ENCODE results near the gene EDC3.
"Not testable (repeated sequence)": the region's sequence is repeated elsewhere in the genome, so short reads cannot be mapped to it uniquely, and the experiment has no call there.

EDC3 gene

DNA sequence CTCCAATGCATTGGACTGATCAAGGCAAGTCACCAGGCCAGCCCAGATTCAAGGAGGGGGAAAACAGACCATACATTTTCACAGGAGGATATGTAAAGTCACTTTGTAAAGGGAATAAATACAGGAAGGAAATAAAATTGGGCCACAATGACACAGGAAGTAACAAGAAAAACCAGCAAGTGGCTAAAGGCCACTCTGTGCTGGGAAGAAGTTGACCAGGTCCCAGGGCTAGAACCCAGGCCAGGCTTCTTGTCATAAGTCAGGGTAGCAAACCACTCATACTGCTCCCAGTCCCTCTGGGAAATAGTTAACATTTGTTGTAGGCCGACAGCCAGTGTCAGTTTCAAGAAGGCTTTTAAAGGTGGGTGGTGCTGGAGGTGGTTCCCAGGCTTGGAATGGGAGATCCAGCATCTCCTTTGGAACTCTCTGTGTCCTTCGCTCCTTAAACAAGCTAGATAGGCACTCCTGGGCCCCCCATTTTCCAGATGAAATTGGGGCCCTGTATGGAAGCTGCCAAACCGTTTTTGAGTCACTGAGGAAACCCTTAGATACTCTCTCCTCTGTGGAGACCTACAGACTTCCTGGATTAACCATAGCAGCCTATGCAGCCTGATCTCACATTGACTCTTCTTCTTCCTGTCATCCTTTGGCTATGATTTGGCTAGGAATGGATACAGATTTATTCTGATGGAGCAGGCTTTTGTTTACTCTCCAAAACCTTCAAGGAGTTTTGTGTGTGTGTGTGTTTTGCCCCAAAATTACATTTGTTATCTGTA, 14.7 kb upstream of the EDC3 start:
- DNase-seq (ENCODE audit: low spot score) = no peak

DNA sequence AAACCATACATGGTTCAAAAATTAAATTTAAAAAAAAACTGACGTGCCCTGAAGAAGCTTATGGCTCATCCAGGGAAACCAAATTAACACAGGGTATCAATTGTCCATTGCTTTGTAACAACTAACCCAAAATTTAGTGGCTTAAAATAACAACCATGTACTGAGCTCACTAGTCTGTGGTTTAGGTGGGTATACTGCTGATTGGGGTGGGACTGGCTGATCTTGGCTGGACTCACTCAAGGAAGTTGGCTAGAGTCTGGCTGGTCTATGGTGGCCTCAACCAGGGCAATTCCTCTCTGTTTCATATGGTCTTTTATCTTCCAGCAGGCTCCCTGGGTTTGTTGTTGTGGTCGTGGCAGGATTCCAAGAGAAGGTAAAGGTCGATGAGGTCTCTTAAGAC, 14.1 kb upstream of the EDC3 start:
- DNase-seq (ENCODE audit: low spot score) = no peak

DNA sequence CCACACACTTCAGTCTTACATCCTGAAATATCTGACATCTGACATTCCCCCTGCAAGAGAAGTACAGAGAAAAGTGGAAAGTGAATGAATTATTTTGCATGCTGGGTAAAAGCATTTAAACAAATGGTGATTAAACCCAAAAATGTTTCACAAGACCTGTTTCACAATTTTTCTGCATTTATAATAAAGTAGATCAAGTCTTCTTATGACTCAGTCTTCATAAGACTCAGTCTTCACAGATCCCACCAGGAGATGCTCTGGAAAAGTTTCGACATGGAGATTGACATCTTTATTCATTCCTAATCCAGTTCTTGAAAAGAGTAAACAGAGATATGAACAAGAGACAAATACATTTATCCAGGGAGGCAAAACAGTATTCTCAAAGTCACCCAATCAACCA, 13.2 kb upstream of the EDC3 start:
- DNase-seq (ENCODE audit: low spot score) = no peak

DNA sequence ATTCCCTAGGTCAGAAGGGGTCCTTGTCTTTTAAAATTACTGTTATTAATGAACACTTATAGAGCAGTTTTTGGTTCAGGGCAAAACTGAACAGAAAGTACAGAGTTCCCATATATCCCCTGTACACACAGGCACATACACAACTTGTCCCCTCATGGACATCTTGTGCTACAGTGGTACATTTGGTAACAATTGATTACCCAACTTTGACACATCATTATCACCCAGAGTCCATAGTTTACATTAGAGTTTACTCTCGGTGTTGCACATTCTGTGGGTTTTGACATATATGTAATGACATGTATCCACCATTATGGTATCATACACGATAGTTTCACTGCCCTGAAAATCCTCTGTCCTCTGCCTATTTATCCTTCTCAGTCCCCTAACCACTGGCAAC, 984 bp upstream of the EDC3 start:
- DNase-seq (ENCODE audit: low spot score) = no peak

DNA sequence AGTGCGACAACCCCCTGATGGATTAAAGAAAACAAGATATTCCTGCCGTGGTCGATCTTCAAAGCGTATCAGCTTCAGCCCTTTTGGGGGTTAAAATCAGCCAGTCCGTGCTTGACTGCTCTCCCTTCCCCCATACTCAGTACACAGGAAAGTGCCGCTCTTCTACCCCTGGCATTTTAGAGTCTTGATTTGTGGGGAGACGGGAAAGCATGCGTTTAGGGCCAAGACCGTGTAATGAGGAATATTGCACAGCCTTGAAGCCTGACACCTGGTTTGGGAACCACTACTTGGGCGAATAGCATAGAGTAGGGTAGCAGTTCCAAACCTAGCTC, 540 bp upstream of the EDC3 start:
- no peak for DNase-seq (ENCODE audit: low spot score)

DNA sequence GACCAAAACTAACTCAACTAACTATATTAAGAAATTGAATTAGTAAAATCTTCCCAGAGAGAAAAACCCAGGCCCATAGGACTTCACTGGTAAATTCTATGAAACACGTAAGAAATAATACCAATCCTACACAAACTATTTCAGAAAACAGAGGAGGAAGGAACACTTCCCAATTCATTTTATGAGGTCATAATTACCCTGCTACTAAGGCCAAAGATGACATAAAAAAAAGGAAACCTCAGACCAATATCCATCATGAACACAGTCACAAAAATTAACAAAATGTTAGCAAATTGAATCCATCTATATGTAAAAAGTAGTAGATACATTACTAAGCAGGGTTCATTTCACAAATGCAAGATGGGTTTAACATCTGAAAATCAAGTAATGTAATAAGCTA, 3.5 kb downstream of the EDC3 start:
- no peak for DNase-seq (ENCODE audit: low spot score)

DNA sequence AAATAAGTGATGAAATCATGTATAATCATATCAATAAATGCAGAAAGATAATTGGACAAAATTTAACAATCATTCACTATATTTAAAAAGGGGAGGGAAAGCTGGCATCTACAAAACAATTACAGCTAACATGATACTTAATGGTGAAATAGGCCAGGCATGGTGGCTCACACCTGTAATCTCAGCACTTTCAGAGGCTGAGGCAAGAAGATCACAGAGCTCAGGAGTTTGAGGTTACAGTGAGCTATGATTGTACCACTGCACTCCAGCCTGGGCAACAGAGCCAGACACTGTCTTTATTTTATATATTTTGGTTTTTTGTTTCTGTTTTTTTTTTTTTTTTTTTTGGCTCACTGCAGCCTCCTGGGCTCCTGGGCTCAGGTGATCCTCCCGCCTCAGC, 12.1 kb downstream of the EDC3 start:
- DNase-seq (ENCODE audit: low spot score) = no peak

DNA sequence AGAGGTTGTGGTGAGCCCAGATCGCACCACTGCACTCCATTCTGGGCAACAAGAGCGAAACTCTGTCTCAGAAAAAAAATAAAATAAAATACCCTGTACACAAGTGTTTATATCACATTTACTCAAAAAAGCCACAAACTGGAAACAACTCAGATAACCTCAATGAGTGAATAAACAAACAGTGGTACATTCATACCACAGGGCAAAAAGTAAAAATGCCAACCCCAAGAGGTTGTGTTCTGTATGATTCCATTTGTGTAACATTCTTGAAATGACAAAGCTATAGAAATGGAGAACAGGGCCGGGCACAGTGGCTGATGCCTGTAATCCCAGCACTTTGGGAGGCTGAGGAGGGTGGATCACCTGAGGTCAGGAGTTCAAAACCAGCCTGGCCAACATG, 12.9 kb downstream of the EDC3 start:
- DNase-seq (ENCODE audit: low spot score) = no peak

DNA sequence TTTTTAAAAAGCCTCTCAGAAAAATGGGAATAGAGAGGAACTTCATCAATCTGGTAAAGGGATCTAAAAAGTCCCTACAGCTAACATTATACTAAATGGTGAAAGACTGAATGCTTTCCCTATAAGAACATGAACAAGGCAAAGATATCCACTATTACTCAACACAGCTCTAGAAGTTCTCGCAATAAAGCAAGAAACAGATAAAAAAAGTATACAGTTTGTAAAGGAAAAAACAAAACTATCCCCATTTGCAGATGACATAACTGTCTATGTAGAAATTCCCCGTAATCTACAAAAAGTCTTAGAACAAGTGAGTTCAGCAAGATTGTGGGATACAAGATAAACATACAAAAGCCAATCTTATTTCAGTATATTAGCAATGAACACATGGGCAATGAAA, 15.4 kb downstream of the EDC3 start:
- no peak for DNase-seq (ENCODE audit: low spot score)

DNA sequence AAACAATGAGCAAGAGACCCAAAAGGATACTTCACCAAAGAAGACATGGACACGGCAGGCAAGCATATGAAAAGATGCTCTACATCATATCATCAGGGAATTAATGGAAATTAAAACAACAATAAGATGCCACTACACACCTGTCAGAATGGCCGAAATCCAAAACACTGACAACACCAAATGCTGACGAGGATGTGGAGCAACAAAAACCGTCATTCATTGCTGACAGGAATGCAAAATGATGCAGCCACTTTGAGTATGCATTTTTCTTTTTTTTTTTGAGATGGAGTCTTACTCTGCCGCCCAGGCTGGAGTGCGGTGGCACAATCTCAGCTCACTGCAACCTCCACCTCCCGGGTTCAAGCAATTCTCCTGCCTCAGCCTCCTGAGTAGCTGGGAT, 19.0 kb downstream of the EDC3 start:
- DNase-seq (ENCODE audit: low spot score) = no peak

DNA sequence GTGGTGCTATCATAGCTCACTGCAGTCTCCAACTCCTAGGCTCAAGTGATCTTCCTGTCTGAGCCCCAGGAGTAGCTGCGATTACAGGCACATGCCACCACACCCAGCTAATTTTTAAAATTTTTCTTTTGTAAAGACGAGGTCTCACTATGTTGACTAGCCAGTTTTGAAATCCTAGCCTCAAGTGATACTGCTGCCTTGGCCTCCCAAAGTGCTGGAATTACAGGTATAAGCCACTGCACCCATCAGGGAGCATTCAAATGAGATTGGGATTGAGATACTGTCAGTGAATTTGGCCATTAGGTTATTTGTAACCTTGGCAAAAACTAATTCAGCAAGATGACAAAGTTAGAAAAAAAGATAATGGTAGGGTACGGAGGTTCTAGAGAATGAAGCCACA, 21.7 kb downstream of the EDC3 start:
- no peak for DNase-seq (ENCODE audit: low spot score)

DNA sequence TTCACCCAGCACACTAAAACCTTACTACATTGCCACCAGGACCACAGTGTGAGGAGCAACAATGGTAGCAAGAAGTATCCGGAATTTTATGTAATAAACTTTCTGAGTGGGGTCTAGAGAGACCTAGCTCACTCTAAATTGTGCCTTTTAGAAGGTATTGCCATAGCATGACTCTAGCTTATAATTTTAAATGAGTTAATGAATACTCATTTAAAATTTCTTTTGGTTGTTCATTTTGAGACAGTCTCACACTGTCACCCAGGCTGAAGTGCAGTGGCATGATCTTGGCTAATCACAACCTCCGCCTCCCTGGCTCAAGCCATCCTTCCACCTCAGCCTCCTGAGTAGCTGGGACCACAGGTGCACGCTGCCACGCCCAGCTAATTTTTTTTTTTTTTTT, 26.2 kb downstream of the EDC3 start:
- no peak for DNase-seq (ENCODE audit: low spot score)

DNA sequence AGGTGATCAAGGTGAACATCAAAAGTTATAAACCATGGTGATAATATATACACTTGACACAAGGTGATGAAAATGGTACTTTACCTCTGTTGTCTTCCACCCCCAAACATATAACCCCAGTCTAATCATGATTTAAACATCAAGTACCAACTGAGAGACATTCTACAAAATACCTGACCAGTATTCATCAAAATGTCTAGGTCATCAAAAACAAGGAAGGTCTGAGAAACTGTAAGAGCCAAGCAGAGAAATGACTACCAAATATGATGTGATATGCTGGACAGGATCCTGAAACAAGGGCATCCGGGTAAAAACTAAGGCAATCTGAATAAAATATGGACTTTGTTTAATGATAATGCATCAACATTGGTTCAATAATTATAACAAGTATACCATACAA, 27.8 kb downstream of the EDC3 start:
- no peak for DNase-seq (ENCODE audit: low spot score)

DNA sequence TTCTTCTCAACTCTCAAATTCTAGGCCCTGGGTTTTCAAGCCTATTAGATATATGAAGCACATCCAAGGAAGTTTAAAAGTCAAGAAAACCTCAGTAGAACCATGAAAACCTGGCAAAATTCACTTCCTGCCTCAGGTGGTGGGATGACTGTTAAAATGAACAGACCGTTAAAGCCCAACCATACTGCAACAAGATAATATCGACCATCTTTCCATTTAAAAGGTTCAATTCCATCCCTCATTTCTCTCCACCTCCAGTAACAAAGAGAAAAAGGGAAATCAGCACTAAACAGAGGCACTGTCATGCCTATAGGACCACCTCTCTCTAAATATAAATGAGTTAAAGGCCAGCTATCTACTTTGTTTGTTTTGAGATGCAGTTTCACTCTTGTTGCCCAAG, 31.2 kb downstream of the EDC3 start:
- DNase-seq (ENCODE audit: low spot score) = no peak

DNA sequence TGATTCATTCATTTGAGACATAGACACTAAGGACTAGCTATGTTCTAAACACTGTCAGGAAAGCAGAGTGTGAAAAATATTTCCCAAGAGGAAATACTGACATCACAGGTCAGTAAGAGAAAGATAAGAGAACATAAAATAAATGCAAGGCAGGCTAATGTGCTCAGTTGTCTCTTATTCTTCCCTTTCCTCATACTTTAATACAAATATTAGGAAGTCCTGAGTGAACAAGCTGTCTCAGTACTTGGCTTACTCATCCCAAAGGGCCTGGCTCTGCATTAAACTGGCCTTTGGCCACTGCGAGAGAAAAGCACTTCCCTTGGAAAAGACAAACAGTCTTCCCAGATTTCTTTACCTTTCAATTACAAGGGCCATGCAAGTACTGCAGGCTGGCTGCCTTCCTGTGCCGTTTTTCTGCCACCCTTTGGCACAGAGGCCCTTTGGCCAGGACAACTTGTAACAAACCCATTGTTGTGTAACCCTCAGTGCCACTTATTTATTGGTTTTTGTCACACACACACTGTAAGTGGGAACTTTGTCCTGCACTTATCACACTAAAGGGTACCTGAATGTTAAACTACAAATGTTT, 31.7 kb downstream of the EDC3 start:
- no peak for DNase-seq (ENCODE audit: low spot score)

DNA sequence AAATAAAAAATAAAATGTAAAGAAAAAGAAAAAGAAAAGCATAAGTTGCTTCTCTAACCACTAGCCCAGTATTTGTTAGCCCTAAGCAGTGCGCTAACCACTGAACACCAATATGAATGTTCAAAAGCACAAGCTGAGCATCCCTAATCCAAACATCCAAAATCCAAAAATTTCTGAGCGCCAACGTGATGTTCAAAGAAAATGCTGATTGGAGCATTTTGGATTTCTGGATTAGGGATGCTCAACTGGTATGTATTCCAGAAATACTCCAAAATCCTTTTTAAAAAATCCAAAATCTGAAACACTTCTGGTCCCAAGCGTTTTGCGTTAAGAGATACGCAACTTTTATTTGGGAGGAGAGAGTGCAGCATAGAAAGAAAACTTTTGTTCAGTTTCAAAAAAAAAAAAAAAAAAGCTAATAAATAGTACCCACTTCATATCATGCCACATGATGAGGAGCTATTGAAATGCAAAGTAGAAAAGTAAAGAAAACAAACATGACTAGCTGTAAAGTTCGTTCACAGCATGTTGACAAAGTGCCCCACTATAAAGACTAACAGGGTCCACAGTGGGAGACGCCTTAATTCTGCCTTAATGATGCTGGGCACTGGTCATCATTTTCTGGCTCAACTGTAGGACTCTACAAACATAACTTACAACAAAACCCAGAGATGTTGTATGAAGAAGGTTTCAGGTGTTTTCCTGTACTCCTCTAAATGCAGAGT, 32.4 kb downstream of the EDC3 start:
- DNase-seq (ENCODE audit: low spot score) = no peak

DNA sequence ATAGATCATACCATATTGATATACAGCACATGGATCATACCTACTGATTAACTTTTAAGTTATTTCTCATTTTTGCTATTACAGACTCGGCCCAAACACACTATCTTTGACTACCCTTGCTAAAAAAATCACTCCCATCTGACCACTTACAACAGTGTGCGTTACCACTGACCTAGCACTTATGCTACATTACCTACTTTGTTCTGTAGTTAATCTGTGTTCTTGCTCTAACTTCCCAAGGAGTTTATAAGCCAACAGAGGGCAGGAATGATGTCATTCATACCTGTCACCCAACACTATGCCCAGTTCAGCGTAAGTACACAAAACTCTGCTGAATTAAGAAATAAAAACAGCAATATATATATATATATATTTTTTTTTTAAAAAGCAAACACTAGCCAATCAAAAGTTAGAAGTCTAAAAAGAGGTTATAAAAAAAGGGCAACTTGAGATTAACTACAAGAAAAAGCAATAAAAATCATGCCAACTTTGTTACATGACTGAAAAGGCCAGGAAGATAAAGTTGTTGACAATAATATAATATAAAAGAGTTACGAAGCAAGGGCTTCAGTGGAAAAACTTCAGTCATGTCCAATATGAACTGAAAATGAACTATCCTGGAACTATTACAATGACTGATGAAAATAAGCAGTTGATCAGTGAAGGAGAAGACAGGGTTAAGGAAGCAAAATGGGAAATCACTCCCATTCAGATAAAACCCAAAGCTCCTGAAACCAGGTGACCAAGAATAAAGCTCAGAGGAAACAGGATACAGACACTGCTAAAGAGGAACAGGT, 33.6 kb downstream of the EDC3 start:
- DNase-seq (ENCODE audit: low spot score) = no peak

DNA sequence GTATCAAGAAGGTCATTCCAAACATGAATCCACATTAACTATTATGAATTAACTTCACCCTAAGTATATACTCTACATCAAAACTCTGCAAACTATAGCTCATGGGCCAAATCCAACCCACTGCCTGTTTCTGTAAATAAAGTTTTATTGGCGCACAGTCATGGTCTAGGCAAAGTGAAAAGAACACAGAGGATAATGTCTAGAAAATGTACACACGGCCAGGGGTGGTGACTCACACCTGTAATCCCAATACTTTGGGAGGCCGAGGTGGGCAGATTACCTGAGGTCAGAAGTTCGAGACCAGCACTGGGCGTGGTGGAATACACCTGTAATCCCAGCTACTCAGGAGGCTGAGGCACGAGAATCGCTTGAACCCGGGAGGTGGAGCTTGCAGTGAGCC, 34.5 kb downstream of the EDC3 start:
- not testable (repeated sequence) for DNase-seq (ENCODE audit: low spot score)

DNA sequence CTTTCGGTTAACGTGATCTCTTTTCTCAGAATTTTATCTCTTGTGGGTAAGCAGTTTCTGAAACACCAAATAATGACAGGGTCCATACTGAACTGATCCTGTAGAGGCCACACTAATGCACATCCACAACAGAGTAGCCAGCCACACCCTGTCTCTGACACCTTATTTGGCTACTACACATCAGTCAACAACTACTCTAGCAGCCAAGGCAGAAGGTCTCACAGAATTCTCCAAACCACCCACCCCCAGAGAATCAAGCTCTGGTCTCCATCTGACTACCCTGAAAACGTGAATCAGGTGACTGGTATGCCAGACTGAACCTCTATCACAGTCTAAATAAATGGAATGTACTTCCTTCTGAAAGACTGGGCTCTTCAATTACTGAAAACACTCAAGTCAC, 38.0 kb downstream of the EDC3 start:
- no peak for DNase-seq (ENCODE audit: low spot score)

DNA sequence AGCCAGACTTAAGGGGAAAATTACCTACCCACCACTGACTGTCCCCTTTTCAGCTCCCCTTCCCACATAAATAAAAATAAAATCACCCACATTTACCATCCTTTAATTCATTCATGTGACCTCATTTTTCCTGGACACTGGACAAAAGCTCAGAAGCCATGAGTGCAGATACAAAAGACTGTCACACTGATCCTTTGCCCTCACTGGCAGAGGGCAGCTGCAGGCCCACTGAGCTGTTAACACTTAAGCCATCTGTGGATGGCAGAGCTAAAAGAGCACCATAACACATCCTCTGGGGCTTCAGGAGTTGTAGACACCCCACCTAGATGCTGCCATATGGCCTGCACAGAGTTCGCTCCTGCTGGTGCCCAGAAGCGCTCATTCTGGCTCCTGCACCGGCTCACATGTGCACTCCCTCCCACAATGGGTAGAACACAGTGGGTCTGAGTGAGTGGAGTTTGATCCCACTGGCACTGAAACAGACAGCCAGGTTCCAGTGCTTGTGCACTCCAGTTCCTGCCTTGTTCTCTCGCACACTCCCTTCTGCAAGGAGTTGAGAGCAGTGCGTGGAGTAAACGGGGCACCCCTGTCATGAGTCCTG, 38.8 kb downstream of the EDC3 start:
- no peak for DNase-seq (ENCODE audit: low spot score)

DNA sequence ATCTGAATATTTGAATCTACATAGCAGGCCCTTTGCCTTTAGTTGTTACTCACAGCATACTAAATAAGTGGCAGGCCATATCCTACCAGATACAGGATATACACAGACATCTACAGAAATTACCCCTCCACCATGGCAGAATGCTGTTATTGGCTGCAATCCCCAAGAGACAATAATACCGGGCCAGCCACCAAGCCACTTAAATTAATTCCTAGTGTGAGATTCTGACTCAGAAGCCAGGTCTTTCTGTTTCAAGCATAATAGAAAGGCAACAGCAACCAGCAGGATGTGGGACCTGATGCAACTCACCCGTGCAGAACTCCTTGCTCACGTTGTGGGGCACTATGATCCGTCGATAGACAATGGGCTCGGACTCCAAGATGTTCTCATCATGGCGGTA, 40.4 kb downstream of the EDC3 start:
- DNase-seq (ENCODE audit: low spot score) = no peak

DNA sequence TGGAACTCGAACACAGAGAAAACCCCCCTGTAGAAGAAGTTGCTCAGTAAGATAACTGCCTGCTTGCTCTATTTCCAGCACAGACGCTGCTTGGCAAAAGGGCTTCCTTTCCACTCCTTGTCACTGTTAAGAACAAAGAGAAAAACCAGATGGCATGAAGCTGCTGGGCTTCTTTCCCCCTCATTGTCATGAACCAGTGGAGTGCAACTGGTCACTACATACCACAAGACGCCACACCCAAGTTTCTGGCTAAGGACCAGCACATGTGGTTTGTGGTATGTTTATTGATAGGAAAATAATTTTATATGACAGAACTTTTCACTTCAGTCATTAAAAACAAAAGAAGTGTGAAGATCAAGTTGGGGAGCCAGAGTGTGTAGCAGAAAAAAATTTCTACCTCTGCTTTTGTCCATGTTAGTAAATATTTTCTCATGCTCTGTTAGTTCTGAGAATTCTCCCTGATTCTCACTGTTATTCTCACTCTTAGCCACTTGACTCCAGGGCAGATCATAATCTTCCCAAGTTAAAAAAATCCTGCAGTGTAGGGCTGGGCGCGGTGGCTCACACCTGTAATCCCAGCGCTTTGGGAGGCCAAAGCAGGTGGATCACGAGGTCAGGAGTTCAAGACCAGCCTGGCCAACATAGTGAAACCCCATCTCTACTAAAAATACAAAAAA, 42.3 kb downstream of the EDC3 start:
- no peak for DNase-seq (ENCODE audit: low spot score)

All from RKO (cell line).